DMS 273 (cell line): Measurements from ENCODE around the gene CDK19.
"Not testable (repeated sequence)": the region's sequence is repeated elsewhere in the genome, so short reads cannot be mapped to it uniquely, and the experiment has no call there.

Source experiments
- DNase-seq: peaks from one replicate; lab custom pipeline; 2025; ENCODE audit not compliant: unreplicated experiment; lab: John Stamatoyannopoulos, UW

CDK19 gene

DNA sequence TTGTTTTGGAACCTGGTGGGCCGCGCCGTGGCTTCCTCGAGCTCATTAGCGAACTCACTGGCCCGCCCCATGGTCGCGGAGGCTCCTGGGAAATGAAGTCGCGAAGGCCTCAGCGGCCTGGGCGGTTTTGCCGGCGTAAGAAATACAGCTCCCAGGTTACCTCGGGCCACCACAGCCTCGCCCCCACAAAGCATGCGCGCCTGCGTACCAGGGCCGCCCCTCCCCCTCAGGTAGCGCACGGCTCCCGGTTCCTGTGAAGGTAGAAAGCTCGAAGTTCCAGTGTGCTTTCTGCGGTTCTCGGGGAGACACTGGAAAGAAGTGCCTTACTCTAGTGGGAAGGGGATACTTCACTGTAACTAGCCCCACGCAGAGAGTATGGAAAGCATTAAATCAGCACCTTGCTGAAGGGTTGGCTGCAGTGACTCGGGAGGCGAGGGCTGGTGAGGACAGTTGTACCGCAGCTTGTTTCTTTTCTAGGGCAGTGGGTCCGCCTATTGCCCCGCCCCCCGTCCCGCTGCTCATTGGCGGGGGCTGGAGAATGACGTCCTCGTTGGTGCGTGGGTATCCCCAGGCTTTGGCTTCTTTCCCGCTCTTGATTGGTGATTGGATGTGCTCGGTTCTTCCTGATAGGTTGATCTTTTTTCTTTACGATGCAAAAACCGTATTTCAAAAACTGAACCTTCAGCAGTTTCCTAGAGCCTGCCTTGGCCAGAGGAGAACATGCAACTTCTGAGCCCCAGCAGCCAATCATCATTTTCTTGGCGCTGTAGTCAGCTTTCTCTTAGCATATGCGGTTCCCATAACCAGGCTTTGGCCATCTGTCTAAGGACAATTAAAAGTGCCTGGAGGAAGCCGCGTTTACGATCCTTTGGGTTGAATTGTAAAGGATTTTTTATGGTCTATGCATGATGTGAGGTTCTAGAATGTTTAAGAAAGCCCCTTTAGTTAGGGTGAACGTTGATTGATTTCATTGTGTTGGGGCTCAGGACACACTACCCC lies at the start of gene CDK19:
TSS of gene CDK19 (minus strand) at position 59 of the 999 bp plus-strand sequence. CDS start 333 bp downstream, outside the sequence.
- peak; percentile 99 for DNase-seq

DNA sequence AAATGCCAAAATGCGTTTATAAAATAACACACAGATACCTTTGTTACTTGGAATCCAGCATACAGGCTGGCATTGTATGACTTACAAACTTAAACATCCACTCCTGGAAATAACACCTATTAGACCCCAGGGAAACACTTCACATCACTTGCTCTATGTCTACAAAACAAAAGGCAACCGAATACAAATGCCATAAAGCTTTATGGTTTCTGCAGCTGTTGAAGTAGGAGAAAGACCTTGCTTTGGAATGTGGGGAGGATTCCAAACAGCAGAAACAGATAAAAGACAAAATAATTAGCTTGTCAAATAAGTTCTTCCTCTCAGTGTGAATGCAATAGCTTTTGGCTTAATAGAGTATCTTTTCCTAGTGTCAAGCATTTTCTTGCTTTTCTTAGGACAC lies 49.6 kb upstream of the CDK19 start:
- no peak for DNase-seq

DNA sequence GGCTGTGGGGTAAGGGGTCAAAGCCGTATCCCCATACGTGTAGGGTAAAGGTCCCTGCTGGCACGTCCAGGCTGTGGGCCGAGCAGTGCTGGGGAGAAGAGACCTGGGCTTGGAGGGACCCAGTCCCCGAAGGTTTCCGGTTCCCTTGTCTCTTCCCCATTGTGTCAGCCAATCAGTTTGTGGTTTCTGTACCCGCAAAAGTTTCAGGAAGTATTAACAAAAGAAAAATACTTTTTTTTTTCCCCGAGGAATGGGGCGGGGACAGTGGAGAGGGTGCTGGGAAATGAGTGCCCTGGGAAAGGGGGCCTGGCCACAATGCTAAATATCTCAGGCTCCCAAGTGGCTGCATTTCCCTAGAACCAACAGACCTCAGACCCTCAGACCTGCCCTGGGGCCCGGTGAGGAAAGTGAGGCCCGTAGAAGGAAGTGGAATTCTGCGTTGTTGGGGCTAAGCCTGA lies 44.1 kb upstream of the CDK19 start:
- DNase-seq: no peak

DNA sequence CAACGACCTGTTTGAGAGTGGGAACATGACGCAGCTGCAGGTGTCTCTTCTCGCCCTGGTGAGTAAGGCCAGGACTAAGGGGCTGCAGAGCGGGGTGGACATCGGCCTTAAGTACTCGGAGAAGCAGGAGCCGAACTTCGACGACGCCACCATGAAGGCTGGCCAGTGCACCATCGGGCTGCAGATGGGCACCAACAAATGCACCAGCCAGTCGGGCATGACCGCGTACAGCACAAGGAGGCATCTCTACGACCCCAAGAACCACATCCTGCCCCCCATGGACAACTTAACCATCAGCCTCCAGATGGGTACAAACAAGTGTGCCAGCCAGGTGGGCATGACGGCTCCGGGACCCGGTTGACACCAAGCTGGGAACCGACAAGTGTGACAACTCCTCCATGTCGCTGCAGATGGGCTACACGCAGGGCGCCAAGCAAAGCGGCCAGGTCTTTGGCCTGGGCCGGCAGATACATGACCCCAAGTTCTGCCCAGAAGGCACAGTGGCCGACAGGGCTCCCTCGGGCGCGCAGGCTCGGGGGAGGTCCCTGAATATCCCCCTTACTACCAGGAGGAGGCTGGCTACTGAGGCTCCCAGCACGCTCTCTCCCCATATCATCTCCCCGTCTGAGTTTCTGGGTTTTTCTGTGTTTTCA lies 43.4 kb upstream of the CDK19 start:
- DNase-seq: no peak

- DNase-seq: no peak
Observed at GRCh38 chr6:110858016-110858415, 42.7 kb upstream of the CDK19 start.

- no peak for DNase-seq
Observed at GRCh38 chr6:110856296-110856695, 41.0 kb upstream of the CDK19 start.

GRCh38 chr6:110853754-110854477 lies 38.6 kb upstream of the CDK19 start:
- DNase-seq: no peak

DNA sequence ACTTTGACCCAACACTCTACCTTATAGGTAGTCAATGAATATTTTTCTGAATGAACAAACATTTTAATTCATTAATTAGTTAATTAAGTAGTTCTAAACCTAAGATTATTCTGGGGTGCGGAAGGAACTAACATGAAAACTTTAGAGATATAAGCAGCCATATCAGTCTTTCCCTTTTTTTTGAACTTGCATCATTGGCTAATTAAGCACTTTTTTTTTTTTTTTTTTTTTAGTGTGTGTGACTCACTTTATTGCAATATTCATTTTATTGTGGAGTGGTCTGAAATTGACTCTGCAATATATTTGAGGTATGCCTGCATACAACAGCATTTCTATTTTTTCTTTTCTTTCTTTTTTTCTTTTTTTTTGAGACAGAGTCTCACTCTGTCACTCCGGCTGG lies 37.5 kb upstream of the CDK19 start:
- DNase-seq: no peak

DNA sequence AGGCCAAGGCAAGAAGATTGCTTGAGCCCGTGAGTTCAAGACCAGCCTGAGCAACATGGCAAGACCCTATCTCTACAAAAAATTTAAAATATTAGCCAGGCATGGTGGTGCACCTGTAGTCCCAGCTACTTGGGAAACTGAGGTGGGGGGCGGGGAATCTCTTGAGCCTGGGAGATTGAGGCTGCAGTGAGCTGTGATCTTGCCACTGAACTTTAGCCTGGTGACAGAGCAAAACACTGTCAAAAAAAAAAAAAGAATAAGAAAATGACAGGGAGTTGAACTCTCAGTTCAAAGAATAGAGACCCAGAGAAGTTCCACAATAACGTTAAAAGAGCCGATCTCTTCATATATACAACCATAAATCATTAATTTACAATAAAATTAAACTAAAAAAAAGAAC lies 34.5 kb upstream of the CDK19 start:
- no peak for DNase-seq

- DNase-seq: no peak
Observed at GRCh38 chr6:110841266-110841665, 26.0 kb upstream of the CDK19 start.

- DNase-seq: not testable (repeated sequence)
Observed at GRCh38 chr6:110835751-110836150, 20.5 kb upstream of the CDK19 start.

DNA sequence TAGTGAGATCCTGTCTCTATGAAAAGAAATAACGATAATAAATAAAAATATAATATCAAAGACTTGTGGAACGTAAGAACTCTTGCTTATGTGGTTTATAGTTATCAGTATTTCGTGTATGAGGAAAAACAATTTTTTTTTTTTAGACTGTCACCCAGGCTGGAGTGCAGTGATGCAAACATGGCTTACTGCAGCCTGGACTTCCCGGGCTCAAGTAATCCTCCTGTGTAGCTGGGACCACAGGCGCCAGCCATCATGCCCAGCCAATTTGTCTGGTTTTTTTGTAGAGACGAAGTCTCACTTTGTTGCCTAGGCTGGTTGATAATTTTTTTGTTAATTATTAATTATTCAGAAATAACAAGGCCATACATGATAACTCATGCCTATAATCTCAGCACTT lies 18.6 kb upstream of the CDK19 start:
- DNase-seq: no peak

GRCh38 chr6:110831405-110831804 lies 16.1 kb upstream of the CDK19 start:
- no peak for DNase-seq

- DNase-seq: no peak
Observed at GRCh38 chr6:110828396-110828795, 13.1 kb upstream of the CDK19 start.

DNA sequence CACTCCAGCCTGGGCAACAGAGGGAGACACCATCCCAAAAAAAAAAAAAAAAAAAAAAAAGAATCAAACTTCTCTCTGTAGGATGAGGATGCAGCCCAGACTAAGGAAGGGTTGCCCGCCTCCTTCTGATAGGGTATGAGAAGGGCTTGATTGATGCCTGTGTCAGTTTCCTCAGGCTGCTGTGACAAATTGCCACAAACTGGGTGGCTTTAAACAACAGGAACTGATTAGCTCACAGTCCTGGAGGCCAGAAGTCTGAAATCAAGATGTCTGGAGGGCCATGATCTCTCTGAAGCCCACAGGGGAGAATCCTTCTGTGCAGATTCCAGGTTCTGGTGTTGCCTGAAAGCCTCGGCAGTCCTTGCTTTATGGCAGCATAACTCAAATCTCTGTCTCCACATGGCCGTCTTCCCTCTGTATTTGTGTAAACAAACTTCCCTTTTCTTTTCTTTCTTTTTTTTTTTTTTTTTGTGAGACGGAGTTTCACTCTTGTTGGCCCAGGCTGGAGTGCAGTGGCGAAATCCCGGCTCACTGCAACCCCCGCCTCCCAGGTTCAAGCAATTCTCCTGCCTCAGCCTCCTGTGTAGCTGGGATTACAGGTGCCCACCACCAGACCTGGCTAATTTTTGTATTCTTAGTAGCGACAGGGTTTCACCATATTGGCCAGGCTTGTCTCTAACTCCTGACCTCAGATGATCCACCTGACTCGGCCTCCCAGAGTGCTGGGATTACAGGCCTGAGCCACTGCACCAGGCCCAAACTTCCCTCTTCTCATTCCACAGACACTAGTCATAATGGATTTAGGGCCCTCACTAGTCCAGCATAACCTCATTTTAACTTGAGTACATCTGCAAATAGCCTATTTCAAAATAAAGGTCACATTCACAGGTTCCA lies 11.2 kb upstream of the CDK19 start:
- no peak for DNase-seq

DNA sequence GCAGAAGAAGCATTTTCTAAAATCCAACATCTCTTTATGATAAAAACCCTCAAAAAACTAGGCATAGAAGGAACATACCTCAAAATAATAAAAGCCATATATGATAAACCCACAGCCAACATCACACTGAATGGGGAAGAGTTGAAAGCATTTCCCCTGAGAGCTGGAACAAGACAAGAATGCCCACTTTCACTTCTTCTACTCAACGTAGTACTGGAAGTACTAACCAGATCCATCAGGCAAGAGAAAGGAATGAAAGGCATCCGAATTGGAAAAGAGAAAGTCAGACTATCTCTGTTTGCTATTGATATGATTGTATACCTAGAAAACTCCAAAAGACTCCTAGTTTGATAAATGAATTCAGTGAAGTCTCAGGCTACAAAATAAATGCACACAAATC lies 7.9 kb upstream of the CDK19 start:
- DNase-seq: no peak

- no peak for DNase-seq
Observed at GRCh38 chr6:110822249-110822648, 7.0 kb upstream of the CDK19 start.

GRCh38 chr6:110816677-110817076 lies 1.4 kb upstream of the CDK19 start:
- DNase-seq: peak; percentile 63

DNA sequence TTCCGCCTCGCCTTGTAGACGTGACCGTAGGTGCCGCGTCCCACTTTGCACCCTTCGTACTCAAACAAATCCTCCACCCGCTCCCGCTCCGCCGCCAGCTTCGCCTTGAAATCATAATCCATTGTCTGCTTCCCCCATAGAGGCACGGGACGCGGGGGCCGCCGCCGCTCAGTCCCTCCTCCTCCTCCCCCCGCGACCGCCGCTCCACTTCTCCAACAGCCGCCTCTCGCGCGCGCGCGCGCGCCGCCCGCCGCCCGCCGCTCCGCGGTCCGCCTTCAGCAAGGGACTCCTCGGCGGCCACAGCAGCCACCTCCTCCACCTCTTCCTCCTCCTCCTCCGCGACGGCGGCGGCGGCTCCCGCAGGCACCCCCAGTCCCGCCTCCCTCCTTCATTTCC lies 256 bp downstream of the CDK19 start:
- no peak for DNase-seq
